ENCODE data around the gene PPP1R13B.

GRCh38 chr14:103721334-103722120 lies 125.8 kb downstream of the PPP1R13B start:
- no peak for TF ChIP-seq CTCF (IDR thresholded peaks at IDR 0.05 in 4 of 5, conservative IDR thresholded peaks at IDR 0.05 in 1 of 5)
- TF ChIP-seq POLR2A (IDR thresholded peaks at IDR 0.05), result no peak
